ENCODE results near the gene SLC38A9.

Gene SLC38A9

GRCh38 chr5:55577353-55578060 lies 134.6 kb downstream of the SLC38A9 start:
- DNase-seq: peak; percentile 27

GRCh38 chr5:55576661-55577060 lies 135.5 kb downstream of the SLC38A9 start:
- DNase-seq: no peak

Measured in fibroblast of skin of right biceps (primary cell).